GM18858 (cell line): Measurements from ENCODE around the gene SYMPK.
A peak's percentile ranks its signal among the peaks of the same experiment; 100 is the strongest.

Experiments
- ATAC-seq: cut with Tn5 transposase; IDR thresholded peaks from one replicate; pipeline ENCODE4 v1.9.1; 2021; ENCODE audit not compliant: unreplicated experiment

The SYMPK gene

DNA sequence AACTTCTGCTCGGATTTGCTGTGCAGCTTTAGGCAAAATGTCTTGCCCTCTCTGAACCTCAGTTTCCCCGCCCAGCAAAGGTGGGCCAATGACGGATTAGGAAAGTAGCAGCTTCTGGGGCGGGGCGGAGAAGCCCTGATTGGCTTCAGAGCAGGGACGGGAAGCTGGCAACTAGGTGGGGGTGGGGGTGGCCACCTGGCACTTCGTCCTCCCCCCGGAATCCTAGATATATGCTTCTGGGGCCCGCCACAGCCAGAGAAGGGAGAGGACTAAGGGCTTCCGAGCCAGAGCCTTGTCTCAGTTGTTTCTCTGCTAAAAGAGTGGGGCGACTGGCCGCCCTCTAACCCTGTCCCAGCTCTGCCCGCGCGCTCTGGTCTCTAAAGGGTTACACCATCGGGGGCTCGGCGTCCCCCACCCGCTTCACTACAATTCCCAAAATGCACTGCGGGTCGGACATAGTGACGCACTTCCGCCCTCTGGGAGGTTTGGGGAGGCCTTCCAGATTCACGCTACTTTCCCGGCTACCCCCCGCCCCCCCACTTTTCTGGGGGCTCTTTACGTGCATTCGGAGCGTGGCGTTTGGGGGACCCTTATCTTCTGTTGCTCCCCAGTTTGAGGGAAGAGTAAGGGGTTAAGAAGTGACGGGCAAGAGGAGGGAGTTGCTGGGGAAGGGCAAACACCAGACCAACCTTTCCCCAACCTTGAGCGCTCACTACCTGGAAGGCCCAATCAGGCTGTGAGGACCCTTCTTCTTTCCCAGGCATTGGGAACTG, 23.7 kb upstream of the SYMPK start:
- peak; percentile 30 for ATAC-seq

GRCh38 chr19:45885556-45886426, 22.8 kb upstream of the SYMPK start, which contains the start of gene IRF2BP1:
Gene IRF2BP1, minus strand, starts transcription at chr19:45886141. Its CDS starts 367 bp downstream, at chr19:45885774.
- no peak for ATAC-seq

DNA sequence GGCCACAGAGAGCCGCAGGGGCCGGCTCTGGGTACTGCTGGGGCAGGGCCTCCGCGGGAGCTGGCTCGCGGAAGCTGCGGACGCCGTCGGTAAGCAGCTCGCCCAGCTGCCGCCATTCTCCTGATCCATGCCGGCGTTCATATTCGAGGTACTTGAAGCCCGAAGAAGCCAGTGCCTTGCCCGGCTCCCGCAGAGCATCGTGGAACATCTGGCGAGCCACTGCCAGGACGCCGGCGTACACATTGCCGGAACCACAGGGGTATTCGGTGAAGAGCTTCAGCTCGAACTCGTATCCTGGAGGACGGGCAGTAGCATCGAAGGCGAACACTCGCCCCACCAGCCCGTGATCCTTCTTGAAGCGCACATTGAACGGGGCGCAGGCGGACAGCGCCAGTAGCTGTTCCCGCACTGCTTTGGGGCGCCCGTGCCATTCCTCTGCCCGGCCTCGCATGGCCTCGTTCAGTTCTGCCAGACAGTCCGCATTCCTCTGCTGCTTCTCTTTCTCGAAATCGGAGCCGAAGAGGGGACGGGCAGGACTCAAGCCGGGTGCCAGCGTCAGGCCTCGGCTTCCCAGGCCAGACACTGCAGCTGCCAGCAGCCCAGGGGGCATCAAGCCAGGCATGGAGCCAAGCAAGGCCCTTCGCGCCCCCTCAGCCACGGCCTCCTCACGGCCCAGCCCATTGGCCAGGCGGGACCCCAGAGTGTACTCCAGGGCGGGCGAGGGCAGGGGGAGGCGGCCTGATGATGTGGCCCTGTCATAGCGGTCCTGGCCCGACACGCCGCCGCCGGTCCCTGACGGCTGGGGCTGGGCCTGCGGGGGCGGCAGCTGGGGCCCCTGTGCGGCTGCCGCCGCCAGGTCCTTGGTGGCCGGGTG, 22.0 kb upstream of the SYMPK start:
- ATAC-seq = no peak

DNA sequence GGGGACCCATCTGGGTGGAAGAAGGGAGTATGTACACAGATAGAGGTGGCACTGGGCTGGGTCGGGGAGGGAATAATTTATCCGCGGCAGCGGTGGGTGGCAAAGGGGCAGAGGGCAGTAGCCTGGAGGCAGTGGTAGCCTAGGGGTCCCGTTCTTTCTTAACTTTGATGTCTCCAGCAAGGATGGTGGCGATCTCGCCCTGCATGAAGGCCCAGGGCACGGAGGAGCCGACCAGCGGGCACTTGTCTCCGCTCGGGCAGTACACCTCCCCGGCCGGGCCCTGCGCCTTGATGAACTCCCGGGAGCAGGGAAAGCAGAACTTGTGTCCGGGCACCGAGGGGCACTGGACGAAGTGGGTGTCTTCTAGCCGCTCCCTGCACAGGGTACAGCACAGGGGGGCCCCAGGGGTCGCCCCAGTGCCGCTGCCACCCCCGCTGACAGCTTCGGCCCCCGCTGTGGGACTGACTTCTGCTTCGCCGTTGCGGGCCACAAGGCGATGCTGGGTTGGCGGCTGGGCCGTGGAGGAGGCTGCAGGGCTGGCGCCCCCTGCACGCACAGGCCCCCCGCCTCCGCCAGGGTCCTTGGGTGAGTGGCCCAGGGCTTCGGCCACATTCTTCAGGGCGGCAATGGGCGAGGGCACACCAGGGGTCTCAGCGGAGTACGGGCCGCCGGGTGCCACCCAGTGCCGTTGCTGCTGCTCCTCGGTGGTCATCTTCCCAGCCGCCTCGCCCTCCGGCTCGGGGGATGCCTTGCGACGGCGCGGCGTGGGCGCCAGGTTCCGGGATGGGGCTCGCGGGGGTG, 21.1 kb upstream of the SYMPK start:
- no peak for ATAC-seq

DNA sequence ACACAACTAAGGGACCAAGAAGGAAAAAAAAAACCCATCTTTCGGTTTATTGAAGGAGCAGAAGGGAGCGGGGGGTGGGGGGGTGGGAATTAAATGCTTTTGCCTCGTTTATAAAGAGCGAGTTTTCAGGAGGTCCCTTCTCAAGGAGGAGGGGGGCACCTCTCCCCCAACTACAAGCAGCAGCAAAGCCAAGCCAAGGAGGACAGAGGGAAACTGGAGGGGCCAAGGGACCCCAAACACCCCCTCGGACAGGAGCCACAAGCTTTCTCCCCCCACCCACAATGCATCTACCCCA, 20.6 kb upstream of the SYMPK start:
- no peak for ATAC-seq

DNA sequence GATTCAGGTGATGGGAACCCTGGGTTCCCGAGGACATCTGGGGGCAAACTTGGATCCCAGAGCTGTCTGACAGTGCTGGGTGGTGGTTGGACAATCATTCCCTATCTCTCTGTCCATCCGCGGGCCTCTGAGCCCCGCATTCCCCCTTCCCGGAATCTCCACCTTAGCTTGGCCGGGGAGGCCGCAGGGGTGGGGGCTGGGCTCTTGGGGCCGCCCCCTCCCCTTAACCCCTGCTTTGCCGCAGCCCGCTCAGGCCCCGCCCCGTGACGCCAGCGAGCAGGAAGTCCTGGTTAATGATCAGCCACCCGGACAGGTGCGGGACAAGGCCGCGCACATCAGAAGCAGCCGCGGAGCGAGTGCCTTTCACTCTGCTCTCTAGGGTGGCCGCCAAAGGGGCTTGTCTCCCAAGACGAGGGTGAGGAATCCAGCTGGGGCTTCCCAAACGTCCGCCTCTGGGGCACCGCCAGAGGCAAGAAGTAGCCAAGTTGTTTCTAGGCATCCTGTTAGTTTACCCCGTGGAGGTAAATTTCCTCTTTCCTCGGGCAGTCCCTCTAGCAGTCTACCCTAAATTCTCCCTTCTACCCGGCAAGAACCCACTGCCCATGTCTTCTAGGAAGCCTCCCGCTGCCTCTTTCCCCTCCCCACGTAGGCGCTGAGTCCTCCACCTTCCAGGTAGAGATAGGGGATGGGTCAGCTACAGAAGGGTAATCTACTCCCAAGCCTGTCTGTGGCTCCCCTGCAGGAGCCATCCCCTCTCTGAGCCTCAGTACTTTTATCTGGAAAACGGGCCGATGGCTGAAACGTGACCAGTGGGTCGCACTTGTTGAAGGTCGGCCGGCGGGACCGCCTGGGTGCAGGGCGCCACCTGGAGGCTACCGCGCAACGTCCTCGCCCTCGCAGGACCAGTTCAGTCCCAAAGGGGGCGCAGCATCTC, 20.0 kb upstream of the SYMPK start:
- no peak for ATAC-seq

GRCh38 chr19:45881909-45882528, 19.1 kb upstream of the SYMPK start:
- no peak for ATAC-seq

GRCh38 chr19:45881082-45881908, 18.3 kb upstream of the SYMPK start:
- no peak for ATAC-seq

- no peak for ATAC-seq
These were observed 17.0 kb upstream of the SYMPK start for GRCh38 chr19:45879971-45880370.

DNA sequence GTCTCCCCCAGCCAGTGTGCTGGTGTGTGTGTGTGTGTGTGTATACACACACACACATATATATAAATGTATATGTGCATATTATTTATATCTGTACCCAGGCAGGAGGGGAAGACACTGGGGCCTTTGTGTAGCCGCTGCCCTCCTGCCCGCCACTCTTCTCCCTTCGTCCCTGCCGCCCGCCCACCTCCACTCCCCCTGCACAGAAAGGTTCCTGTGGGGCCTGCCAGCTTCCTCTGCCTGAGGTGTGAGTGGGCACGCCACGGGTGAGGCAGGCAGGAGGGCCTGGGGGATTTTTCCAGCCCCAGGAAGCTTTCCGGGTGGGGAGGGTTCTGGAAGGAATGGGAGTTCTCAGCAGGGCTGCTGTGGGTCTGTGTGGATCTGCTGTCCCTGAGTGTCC, 16.1 kb upstream of the SYMPK start:
- no peak for ATAC-seq

GRCh38 chr19:45878043-45878794, 15.3 kb upstream of the SYMPK start:
- no peak for ATAC-seq

DNA sequence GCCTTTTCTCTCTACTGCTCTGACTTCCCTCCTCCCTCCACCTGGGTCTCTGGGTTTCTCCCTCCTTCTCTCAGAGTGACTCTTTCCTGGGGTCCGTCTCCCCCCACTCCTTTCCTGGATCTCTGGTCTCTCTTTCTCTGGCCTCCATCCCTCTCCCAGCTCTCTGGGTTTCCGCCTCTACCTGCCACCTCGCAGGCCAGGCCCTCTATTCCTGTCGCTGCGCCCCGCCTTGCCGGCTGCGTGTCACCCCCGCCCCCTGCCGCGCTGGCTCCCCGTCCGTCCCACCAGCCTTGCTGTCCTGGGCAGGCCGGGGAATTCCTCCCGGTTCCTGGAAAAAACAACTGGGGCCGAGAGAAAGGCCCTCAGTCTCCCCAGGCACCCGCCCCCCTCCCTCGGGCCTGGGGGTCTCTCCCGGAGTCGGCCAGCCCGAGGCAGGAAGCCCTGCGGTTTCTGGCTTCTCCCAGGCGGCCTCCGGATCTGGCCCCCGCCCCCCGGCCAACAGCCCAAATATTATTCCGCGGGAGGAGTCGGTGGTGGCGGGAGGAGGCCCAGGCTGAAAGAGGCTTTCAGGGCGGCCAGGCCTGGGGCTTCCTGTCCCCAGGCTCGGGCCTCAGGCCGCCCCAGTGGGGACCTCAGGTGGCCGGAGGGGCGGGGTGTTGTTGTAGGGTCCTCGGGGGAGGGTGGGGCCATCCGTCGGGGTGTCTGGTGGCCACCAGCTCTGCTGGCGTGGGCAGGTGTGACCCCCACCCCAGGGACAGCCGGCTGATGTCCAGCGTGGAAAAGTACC, 13.7 kb upstream of the SYMPK start:
- ATAC-seq = no peak

DNA sequence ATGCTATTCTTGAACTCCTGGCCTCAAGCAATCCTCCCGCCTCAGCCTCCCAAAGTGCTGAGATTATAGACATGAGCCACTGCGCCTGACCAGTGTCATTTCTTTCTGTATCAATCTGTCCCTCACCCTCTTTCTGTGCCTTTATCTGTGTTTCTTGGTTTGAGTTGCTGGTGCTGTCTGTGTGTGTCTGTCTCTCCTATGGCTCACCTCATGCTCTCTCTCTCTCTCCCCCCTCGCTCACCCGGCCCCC, 13.1 kb upstream of the SYMPK start:
- no peak for ATAC-seq

- ATAC-seq = no peak
These were observed 11.6 kb upstream of the SYMPK start for GRCh38 chr19:45874620-45874966.

DNA sequence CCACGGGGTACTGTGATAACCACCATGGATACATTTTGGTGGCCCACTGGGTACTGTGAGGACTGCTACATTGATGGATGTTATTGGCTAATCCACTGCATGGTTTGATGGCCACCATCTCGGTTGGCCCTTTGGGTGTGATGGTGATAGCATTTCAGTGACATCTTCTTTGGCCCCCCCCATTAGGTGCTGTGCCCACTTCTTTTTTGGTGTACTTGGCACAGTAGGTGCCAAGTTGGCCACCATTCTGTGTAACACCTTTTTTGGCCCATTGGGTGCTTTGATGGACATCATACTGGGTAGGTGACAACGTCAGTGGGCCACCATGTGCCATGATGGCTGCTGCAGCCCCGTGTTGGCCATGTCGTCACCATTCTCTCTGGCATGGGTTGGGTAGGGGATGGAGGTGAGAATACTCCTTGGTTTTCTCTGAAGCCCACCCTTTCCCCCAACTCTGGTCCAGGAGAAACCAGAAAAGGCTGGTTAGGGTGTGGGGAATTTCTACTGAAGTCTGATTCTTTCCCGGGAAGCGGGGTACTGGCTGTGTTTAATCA, 10.3 kb upstream of the SYMPK start:
- no peak for ATAC-seq

GRCh38 chr19:45872095-45872919, 9.4 kb upstream of the SYMPK start:
- no peak for ATAC-seq
